ENCODE data around the gene UNC45A. TPM values are rescaled to one million over a fixed set of nuclear protein-coding genes. Genes with fewer than 3 reads are reported as not detected.

The UNC45A gene
- total and polyA plus RNA-seq, 2 of the 8 experiments (the other 6 are each of a cell fraction or from before 2014, with no cell fraction given): 74.1 to 84.2 TPM

DNA sequence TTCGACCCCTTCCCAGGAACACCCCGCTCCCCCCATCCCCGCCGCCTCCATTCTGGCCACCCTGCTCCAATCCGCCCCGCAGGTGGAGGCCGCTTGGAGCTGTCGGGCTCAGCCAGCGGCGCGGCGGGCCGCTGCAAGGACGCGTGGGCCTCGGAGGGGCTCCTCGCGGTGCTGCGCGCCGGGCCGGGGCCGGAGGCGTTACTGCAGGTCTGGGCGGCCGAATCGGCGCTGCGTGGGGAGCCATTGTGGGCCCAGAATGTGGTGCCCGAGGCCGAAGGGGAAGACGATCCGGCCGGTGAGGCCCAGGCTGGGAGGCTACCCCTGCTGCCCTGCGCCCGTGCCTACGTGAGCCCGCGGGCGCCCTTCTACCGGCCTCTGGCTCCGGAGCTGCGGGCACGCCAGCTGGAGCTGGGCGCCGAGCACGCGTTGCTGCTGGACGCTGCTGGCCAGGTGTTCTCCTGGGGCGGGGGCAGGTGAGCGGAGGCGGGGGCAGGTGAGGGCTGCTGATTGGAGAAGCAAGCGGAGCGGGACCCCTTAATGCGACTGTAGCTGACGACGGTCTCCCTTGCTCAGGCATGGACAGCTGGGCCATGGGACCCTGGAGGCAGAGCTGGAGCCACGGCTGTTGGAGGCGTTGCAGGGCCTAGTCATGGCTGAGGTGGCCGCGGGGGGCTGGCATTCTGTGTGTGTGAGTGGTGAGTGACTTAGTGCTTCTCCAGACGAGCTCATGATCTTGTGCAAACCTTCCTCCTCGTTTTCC is 22.1 kb downstream of the UNC45A start (continued):
- TF ChIP-seq SUZ12 (IDR thresholded peaks at IDR 0.05; ENCODE audit: low read length): no peak
- TF ChIP-seq, protein P1, sequence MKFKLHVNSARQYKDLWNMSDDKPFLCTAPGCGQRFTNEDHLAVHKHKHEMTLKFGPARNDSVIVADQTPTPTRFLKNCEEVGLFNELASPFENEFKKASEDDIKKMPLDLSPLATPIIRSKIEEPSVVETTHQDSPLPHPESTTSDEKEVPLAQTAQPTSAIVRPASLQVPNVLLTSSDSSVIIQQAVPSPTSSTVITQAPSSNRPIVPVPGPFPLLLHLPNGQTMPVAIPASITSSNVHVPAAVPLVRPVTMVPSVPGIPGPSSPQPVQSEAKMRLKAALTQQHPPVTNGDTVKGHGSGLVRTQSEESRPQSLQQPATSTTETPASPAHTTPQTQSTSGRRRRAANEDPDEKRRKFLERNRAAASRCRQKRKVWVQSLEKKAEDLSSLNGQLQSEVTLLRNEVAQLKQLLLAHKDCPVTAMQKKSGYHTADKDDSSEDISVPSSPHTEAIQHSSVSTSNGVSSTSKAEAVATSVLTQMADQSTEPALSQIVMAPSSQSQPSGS (IDR thresholded peaks at IDR 0.05; ENCODE audit: low read length): no peak
- TF ChIP-seq SAP30 (IDR thresholded peaks at IDR 0.05; ENCODE audit: insufficient read depth, insufficient replicate concordance, low read length): no peak
